Measurements from ENCODE around the gene SIGMAR1. TPM values are rescaled to one million over a fixed set of nuclear protein-coding genes. Genes with fewer than 3 reads are reported as not detected.
A peak's percentile ranks its signal among the peaks of the same experiment; 100 is the strongest.

Gene SIGMAR1
- total and polyA plus RNA-seq, 12 donors: 15.8 to 54.0 (median 23.2) TPM

DNA sequence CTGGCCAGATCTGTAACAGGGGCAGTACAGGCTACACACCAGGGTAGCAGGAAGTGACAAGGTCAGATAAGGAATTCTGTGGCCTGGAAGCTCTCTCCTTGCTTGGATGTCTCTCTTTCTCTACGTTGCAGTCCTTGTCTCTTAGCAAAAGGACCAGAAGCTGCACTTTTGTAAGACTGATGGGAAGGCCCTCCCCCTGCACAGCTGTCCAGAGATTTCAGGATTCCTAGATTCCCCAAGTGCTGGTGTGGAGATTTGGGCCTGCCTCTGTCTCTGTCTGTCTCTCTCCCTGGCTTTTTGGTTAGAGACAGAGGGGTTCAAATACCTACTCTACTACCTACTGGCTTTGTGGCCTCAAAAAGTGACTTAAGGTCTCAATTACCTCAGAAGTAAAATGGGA lies 38.0 kb downstream of the SIGMAR1 start:
- intact Hi-C loops (cut with DNase I): loop anchor here in 6 of 10 donors (10.0 kb wide), 5 partner anchors 155 to 345 kb away; no protein-coding TSS in a partner anchor
- H3K36me3 ChIP-seq: no peaks in the 10 kb centered on the region
- ATAC-seq (no peak), DNase-seq (no peak)
- no peaks in the 10 kb centered on the region for H3K4me1 ChIP-seq
- no peak overlapping the region for H3K27ac ChIP-seq
- WGBS, 2 donors: 7 to 27% methylated on average over 1 of the region's 1 CpG
- TF ChIP-seq, protein P1, sequence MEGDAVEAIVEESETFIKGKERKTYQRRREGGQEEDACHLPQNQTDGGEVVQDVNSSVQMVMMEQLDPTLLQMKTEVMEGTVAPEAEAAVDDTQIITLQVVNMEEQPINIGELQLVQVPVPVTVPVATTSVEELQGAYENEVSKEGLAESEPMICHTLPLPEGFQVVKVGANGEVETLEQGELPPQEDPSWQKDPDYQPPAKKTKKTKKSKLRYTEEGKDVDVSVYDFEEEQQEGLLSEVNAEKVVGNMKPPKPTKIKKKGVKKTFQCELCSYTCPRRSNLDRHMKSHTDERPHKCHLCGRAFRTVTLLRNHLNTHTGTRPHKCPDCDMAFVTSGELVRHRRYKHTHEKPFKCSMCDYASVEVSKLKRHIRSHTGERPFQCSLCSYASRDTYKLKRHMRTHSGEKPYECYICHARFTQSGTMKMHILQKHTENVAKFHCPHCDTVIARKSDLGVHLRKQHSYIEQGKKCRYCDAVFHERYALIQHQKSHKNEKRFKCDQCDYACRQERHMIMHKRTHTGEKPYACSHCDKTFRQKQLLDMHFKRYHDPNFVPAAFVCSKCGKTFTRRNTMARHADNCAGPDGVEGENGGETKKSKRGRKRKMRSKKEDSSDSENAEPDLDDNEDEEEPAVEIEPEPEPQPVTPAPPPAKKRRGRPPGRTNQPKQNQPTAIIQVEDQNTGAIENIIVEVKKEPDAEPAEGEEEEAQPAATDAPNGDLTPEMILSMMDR (IDR thresholded peaks at IDR 0.05): no peak
- H3K27me3 ChIP-seq: peaks cover 0 to 5% (median 0%) of the 10 kb centered on the region in 7 donors
- no peak overlapping the region for H3K4me3 ChIP-seq
- H3K9me3 ChIP-seq: no peaks in the 10 kb centered on the region

DNA sequence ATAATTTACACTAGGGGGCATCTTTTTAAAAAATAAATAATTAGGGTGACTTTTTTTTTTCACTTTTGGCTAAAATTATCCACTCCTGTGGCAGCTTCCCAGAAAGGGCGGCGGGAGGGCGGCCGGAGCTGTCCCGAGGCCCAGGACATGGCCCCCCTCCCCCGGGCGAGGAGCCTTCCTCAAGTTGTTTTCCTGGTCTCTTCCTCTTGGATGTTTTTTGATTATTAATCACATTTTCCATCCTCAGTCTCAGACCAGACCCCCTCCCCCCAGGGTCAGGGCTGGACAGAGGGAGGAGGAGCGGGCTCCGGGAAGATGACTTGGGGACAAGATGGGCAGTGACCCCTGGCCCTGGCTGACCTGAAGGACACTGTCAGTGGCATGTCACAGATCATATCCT lies 43.4 kb downstream of the SIGMAR1 start:
- DNase-seq (peak in 1 of 2 donors; percentile 38), ATAC-seq (peak in 1 of 8 donors; percentile 8)
- intact Hi-C loops (cut with DNase I): loop anchor here in 8 of 10 donors (5.0 to 10.0 kb wide), 9 partner anchors 47 to 339 kb away; no protein-coding TSS in a partner anchor
- peak overlapping the region in 2 of 10 donors; percentile 41 to 66 for H3K27ac ChIP-seq
- no peak overlapping the region for H3K4me3 ChIP-seq
- H3K9me3 ChIP-seq: no peaks in the 10 kb centered on the region
- H3K36me3 ChIP-seq: no peaks in the 10 kb centered on the region
- 51 to 68% methylated on average over 9 of the region's 9 CpGs for WGBS, 2 donors
- peaks cover 0 to 58% (median 29%) of the 10 kb centered on the region in 7 donors for H3K27me3 ChIP-seq
- peaks cover 16 to 44% (median 36%) of the 10 kb centered on the region in 9 donors for H3K4me1 ChIP-seq
- TF ChIP-seq, protein P1 (IDR thresholded peaks at IDR 0.05): no peak

DNA sequence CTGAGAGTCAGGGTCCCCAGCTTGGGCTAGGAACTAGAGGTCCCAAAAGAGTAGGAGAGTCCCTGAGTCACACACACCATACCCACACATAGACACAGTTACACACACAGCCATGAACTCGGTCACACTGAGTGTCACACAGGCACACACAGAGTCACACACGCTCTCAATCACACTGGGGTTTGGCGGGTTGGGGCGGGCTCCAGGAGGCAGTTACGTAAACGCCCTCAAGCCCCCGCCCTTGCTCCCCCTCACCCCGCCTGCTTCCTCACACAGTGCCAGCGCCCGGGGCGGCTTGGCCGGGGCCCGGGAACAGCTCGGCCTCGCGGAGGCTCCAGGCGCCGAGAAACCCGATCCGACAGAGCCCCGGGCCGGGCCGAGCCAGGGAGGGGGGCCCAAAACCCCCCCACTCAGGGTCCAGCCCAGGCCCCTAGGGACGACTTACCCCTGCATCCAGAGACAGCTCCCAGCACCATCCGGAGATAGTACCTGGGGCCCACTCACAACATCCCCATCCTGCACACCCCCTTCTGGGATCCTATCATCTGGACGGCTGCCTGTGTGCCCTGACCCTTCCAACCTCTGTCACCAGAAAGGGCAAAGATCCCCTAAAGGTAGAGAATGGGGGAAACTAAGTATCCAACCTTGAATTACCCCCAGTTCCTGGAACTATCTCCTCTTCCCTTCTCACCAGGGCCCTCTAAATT lies 44.5 kb downstream of the SIGMAR1 start:
- DNase-seq (peak; percentile 58 to 81), ATAC-seq (peak; percentile 45 to 88 (median 75))
- H3K4me3 ChIP-seq: no peak overlapping the region
- H3K27me3 ChIP-seq: peaks cover 0 to 70% (median 40%) of the 10 kb centered on the region in 7 donors
- H3K9me3 ChIP-seq: no peaks in the 10 kb centered on the region
- H3K27ac ChIP-seq: peak overlapping the region in 5 of 10 donors; percentile 2 to 66 (median 36)
- peaks cover 16 to 53% (median 38%) of the 10 kb centered on the region in 9 donors for H3K4me1 ChIP-seq
- intact Hi-C loops (cut with DNase I): loop anchor here in 8 of 10 donors (2.0 to 10.0 kb wide), 10 partner anchors 44 to 338 kb away; no protein-coding TSS in a partner anchor
- WGBS, 2 donors: 9 to 18% methylated on average over 25 to 26 of the region's 26 CpGs
- TF ChIP-seq, protein P1 (IDR thresholded peaks at IDR 0.05): no peak
- no peaks in the 10 kb centered on the region for H3K36me3 ChIP-seq

DNA sequence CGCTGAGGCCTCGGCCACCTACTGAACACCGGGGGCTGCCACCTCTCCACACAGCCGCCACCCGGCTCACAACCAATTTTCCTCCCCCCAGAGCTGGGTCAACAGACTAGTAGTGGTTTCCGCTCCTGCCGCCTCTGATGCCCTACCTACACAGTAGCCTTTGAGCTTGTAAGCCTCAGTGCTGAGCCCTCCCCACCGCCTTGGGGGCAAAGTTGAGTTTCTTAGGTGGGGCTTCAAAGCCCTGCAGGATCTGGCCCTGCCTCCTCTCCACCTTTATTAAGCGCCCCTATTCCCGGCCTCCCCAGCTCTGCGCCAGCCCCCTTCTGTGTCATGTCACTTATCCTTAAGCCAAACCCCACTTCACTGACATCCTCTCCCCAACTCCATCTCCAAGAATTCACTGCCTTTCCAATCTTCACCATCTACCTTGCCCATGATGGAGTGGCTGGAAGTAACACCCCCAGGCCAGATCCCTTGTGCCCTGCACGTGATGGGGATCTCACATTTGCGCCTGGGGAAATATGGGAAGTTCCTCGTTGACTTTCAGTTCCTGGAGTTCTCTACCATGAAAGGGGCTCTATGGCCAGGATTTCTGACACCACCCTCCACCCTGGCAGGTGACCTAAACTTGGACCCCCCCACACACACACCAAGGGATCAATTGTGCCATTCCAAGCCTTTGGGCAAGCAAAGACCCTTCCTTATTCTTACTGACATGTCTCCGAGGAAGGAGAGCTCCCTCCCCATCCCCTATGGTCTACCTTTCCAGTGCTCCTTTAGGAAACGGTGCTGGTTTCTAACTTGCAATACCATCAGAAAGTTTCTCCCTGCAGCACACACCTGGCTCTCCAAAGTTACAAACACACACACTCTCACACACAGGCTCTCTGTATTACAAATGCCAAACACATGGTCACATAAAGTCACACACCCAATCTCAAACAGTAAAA lies 45.4 kb downstream of the SIGMAR1 start:
- TF ChIP-seq, protein P1 (IDR thresholded peaks at IDR 0.05): peak in 3 of 9 donors; percentile 1 to 30 (median 19)
- intact Hi-C loops (cut with DNase I): loop anchor here (1.0 to 10.0 kb wide), 14 partner anchors 43 to 337 kb away; no protein-coding TSS in a partner anchor
- WGBS, 2 donors: 31 to 36% methylated on average over 16 of the region's 16 CpGs
- Histone ChIP-seq H3K4me3 (peak overlapping the region in 4 of 10 donors; percentile 47 to 57 (median 52)), H3K4me1 (peaks cover 16 to 53% (median 38%) of the 10 kb centered on the region in 9 donors), H3K27me3 (peaks cover 0 to 78% (median 48%) of the 10 kb centered on the region in 7 donors), H3K9me3 (no peaks in the 10 kb centered on the region), H3K36me3 (no peaks in the 10 kb centered on the region), H3K27ac (peak overlapping the region in 1 of 10 donors; percentile 39)
- ATAC-seq: no peak
- DNase-seq: no peak
